Stimulated activated CD8-positive, alpha-beta memory T cell treated with anti-CD3 and anti-CD28 coated beads, Interleukin-7, amount 100 ng/mL, for 24 hours (primary cell): ENCODE results near the gene HEMK1.

Experiments used
- DNase-seq: peaks from one replicate; pipeline ENCODE4 v3.0.0-alpha.2; 2020; ENCODE audit warnings: low read depth

HEMK1 gene

DNA sequence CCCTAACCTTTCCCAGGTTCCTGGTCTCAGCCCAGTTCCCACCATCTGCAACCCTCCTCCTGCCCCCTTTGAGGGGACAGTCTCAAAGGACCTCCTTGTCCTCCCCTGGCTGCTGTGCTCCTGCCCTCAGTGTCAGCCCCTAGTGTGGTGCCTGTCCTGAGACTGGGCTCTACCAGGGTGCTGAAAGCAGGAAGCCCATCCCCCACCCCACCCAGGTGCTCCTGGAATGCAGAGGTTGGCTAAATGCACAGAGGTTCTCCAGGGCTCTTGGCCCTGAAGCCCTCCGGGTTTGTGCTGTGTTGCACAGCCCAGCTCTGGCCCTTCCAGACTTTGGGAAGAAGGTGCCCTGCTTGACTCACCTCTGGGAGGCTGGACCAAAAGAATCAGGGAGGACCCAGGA lies 23.5 kb upstream of the HEMK1 start:
- DNase-seq: no peak

DNA sequence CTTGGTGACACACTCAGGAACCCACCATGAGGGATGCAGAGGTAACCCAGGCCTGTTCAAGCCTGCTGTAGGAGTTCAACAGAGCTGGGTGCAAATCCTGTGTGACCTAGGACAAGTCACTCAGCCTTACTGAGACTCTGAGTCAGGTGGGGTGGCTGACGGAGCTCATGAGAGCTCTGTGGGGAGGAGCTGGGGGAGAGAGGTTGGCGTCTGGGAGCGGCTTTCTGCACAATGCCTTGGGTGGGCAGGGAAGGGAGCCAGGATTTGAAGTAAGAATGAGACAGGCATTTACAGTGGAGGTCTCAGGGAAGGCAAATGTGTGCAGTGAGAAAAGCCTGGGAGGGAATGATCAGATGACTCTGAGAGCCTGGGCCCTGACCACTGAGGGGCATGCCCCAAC lies 20.1 kb upstream of the HEMK1 start:
- no peak for DNase-seq

DNA sequence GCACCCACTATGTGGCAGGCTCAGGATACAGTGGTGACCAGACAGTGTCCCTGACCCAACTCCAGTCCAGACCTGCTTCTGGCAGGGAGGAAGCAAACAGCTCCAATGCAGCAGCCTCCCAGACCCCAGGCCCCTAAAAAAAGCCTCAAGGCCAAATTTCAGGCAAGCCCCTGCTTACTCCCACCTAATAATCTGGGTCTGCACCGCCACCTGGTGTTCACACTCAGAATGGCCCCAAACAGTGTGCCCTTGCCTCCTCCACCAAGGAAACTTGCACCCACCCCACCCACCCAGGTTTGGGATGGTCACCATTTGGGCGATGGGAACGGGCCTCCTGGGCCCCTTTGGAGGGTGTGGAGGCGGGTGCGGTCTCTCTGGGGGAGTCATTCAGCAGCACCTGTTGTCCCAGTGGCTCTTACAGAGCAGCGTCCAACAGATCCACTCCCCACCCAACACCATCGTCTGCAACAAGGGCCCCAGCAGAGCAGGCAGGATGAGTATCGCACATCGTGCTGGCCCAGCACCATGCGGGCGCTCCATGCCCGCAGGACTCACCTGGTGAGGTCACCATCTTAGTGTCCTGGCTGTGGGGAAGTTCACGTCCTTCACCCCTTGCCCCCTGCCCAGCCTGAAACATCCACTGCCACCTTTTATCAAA lies 19.1 kb upstream of the HEMK1 start:
- peak; percentile 56 for DNase-seq

DNA sequence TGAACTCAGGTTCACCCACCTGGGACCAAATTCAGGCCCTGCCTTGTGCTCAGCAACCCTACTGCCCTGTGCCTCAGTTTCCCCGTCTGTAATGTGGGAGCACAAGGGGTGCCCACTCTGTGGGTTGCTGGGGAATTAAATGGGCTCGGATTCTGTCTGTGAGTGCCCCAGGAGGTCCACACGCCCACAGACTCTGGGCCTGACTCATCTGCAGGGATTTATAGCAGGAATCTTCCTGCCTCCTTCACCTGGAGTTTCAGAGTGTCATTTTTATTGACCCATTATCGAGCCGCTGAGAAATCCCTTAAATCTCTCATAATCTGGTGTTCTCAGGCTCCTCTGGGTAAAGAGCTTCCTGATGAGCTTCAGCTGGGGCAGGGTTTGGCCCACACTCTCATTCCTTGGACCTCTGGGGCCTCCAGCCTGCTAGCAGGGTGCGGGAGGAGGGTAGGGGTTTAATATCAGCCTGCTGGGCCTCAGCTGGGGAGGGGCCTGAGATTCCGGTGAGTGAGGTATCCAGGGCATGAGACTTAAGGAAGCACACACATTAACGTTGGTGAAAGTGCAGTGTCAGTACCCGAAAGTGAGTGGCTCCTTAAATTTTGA lies 18.2 kb upstream of the HEMK1 start:
- DNase-seq: no peak

DNA sequence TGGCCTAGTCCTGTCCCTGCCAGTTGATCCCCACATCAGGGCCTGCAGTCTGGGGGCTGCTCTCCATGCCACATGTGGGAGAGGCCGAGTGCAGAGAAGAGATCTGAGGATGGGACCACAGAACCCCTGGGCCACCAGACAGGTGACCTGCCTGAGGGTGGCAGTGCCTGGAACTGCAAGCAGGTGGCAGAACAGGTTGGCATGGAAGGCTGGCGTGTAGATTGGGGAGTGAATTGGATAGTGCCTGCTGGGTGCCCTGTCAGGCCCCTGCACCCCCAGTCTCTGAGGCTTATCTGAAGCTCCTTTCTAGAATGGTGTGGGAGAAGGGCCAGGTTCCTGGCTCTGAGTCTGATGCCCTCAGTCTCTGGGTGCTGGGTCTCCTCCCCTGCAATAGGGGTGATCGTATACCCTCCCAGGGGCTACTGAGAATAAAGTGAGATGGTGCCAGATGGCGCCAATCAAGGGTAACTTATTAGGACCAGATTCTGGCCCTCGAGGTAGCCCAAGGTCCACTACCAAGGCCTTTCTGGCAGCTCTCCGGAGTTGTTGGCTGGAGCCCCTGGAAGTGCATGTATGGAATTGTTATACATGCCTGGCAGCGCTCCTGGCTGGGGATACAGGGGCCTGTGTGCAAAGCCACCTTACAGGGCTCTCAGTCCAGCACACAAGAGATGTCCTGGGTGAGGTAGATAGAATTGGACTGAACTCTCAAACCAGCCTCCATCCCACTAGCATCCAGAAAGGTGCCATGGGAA lies 17.5 kb upstream of the HEMK1 start:
- no peak for DNase-seq

DNA sequence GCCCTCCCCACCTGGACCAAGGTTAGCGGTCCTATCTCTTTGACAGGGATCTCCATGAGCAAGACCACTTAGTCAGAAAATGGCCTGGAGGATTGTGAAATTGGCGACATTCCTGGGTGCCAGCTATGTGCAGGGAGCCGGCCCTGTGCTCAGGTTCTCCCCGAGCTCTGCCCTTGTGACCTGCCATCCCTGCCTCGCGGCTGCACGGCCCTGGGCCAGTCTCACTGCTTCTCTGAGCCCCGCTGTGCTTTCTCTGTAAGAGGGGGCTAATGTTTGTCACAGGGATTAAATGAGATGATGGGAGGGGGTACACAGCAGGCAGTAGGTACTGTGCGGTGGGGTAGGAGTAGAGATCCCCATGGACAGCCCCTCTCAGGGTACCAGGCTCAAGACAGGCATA lies 16.7 kb upstream of the HEMK1 start:
- DNase-seq: no peak

DNA sequence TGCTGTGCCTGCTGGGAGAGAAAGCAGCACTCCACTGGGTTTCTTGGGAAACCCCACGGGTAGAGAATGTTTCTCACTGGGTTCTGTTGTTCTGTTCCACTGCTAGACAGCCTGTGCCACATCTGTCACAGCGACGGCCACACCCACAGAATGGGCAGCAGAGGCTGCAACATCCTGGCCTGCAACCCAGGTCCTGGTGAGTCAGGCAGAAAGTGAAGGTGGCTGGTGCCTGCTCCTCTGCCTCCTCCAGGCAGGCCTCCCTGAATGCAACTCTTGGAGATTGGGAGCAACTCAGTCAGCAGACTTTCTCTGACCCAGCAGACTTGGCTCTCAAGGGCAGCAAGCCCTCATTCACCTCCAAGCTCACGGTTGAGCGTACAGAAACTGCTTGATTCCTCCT lies 14.8 kb upstream of the HEMK1 start:
- no peak for DNase-seq

DNA sequence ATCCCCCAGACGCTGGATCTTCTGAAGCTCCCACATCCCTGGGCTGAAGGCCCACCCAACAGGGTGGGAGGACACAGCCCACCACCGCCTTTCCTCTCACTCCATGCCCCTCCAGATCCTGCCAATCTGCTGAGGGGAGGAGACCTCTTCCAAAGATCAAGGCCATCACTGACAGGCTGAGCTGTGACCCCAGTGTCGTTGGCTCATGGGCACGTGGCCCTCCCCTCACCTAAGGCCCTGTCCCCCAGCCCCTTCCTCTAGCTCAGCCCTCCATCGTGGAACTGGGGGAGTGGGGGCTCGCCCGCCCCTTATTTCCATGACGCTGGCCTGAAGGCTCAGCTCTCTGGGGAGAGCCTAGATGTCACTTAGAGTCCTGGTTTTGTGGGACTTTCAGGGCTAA lies 12.2 kb upstream of the HEMK1 start:
- DNase-seq: no peak

DNA sequence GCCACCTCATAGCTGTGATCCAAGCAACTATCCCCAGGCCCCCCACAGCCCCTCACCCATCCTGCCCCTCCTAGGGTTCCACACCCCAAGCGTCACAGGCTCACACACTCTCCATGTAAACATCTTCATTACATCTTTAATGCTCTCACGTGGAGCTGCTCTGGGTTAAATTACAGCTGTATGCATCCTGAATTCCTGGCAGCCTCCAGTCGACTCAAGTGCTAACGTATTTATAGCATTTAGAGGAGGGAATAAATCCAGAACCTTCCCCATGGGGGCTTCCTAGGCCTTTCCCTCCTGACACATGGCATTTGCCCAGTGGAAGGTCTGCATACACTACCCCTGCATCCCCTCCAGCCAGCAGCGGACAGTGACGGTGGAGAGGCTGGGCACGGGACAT lies 11.4 kb upstream of the HEMK1 start:
- DNase-seq: no peak

DNA sequence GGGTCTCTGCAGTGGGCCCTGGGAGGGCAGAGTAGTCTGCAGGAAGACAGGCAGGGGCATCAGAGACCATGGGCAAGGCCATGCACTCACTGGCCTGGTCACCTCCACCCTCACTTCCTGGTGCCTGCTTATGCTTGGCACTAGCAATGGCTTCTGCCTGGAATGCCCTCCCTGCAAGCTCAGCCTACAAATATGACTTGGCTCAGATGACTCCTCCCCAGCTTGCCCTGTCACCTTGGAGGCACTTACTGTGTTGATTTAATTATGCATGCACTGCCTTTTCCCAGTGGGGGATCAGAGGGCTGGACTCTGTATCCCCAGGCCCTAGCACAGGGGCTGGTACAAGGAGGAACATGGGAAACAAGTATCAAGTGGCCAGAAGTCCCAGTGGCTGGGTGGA lies 9.6 kb upstream of the HEMK1 start:
- no peak for DNase-seq

DNA sequence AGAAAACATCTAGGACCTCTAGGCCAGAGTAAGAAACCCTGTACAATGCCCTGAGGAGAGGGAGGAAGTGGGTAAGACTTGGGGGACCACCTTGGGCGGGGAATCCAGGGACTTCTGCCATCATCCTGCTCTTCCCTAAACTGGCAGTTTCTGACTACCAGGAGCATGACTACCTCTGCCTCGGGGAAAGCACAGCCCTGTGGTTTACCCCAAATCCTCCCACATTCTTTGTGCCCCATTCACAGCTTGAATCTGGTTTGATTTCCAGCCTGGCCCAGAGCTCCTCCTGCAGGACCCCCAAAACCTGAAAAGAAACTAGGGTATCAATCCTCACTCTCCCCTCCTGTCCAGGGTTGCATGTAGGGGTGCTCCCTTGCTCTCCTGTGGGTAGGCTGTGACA lies 6.5 kb upstream of the HEMK1 start:
- no peak for DNase-seq

DNA sequence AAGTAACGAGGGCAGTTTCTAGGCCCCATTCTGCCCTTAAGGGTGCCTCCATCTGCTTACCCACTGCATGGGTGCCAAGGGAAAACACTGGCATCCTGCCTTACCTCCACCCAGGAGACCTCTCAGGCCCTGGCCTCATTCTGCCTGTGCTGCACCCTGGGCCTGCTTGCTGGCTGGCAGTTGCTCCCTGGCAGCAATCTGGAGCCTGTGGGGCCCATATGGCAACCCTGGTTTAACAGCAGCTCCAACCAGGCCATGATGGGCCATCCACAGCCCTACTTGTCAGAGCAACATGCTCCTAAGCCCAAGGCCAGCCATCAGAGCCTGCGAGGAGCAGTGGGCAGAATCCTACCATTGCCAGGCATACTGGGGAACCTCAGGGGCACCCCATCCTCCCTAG lies 5.5 kb upstream of the HEMK1 start:
- DNase-seq: no peak

DNA sequence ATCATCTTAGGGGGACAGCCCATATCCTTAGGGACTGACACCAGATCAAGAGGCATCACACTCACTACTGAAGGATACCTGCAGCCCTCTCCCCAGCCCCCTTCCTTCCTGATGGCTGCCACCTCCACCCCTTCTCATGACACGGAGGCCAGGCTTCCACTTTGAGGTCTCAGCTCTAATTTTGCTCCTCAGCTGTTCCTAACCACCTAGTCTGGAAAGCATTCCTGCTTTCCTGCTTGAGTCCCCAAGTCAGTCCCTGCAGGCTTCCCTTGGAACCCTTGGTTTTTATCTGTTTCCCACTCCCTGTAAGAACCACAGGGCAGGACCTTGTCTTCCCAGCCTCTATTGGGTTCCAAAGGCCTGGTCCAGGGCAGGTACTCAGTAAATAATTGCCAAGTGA lies 5.0 kb upstream of the HEMK1 start:
- no peak for DNase-seq

DNA sequence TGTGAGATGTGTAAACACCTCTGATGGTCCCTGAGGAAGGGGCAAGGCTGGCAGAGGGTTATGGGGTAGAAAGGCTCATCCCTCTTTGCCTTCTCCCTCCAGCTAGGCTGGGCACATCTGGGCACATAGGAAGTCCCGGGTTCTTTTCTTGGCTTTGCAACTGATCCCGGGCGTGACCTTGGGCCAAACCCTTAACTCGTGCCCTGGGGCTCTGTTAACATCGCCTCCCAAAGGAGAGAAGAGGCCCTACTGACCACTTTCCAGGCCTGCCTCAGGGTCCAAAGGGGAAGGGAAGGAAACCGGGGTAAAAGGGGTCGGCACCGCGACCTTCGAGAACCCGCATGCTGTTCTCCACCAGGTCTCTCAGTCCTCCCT lies 2.3 kb upstream of the HEMK1 start:
- no peak for DNase-seq

DNA sequence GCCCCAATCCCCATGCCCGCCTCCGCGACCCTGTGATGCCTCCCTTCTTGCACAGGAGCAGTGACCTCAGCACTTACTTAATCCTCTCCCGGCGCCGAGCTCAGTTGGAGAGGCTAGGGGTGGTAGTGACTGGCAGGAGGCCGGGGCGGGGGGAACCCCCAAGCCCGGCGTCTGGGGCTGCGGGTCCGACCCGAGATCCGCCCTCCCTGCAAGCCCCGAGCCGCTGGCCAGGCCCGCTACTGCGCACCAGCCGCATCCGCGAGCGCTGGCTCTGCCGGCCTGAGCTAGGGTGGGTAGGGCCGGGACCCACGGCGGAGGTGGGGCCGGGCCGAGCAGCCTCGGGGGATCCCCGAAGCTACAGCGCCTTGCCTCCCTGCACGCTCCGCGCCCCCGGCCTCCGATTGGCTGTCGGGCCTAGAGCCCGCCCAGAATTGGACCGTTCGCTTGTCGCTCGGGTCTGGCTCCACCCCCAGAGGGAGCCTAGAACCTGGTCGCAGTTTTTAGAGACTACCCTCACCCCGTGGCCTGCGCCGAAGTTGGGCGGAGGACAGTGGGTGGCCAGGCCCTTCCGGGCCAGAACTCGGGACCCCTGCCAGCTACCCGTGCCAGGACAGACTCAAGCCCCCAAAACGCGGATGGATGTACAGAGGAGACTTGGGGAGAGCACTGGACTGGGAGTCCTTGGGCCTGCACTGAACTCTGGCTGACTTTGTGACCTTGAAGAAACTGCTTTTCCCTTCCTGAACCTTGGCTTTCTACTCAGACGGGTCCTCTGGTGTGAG lies 1.7 kb upstream of the HEMK1 start, which contains the start of gene C3orf18:
Gene C3orf18, minus strand, starts transcription at position 362 of the 782 bp plus-strand sequence. CDS start 2,048 bp downstream, outside the sequence.
- peak; percentile 85 for DNase-seq

DNA sequence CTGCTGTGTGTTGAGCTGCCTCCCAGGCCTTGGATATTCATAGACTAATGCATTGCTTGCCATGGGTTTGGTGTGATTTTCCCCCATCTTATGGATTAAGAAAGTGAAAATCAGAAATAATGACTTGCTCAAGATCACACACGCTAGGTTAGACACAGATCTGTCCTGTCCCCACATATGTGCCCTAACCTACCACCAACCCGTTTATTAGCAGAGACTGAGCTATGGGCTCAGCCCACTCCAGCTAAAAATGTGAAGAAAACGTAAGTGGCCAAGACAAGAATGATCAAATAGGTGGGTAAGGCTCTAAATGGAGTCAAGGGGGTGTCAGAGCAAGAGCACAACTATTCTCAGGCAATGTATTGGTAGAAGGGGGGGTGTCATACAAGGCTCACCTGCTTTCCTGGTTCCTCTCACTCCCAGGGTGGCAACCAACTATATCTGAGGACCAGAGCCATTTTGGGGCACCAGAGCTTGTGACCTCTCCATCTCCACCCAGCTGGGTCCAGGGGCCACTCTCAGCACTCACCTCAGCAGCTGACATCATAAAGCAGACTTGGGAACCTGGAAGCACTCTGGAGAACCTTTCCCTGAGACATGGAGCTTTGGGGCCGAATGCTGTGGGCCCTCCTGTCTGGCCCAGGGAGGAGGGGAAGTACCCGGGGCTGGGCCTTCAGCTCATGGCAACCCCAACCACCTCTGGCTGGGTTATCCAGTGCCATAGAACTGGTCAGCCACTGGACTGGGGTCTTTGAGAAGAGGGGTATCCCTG lies 1.4 kb downstream of the HEMK1 start:
- DNase-seq: no peak

DNA sequence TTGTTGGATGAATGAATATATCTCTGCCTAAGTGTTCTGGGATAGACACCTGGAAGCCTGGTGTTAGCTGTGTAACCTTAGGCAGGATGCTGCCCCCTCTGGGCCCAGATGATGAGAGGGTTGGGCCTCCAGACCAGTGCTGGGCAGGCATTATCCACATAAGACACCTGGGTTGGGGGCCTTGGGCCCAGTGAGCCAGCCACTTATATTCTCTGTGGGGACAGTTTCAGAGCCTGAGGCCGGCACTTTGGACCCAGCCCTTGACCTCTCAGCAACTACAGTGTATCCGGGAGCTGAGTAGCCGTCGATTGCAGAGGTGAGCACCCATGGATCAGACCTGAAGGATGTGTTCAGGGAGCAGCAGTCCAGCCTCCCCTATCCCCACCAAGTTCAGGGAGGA lies 2.2 kb downstream of the HEMK1 start:
- no peak for DNase-seq

DNA sequence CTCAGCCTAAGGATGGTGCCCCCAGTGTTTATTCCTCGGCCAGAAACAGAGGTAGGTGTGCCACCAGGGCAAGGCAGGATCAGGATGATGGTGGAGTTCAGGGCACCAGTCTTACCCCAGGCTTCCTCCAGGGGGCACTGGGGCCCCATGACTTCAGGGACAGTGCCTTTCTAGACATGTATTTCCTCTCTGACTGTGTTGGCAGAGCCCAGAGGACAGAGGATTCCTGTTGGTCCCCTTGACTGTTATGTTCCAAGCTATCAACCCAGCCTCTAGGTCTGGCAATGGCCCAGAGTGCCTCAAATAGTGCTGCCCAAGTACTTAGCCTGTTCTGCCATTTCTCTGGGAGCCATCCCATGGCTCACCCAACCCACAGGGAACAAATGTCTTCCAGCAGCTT lies 2.8 kb downstream of the HEMK1 start:
- DNase-seq: peak; percentile 59

DNA sequence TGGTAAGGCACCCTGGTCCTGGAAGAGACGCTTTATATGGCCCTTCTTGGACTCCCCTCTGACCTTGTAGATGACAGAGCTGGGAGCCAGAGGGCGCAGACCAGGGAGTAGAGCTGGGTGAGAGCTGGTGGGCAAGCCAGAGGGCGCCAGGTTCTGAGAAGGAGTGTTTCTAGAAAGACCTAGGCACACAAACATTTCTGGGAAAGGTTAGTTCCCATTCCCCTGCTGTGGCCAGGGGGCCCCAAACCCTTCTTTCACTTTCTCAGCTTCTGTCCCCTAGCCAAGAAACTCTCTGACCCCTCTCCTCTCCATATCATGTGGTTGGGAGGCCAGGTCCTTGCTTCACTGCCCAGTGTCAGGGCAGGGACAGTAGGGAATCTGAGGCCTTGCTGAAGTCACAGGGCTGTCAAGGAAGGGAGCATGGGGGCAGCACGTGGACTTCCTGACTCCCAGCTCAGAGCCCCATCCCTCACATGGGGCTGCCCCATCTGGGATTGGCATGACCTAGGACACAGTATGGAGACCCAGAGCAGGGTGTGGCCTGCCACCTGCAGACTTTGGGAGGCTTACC lies 3.6 kb downstream of the HEMK1 start:
- DNase-seq: no peak

DNA sequence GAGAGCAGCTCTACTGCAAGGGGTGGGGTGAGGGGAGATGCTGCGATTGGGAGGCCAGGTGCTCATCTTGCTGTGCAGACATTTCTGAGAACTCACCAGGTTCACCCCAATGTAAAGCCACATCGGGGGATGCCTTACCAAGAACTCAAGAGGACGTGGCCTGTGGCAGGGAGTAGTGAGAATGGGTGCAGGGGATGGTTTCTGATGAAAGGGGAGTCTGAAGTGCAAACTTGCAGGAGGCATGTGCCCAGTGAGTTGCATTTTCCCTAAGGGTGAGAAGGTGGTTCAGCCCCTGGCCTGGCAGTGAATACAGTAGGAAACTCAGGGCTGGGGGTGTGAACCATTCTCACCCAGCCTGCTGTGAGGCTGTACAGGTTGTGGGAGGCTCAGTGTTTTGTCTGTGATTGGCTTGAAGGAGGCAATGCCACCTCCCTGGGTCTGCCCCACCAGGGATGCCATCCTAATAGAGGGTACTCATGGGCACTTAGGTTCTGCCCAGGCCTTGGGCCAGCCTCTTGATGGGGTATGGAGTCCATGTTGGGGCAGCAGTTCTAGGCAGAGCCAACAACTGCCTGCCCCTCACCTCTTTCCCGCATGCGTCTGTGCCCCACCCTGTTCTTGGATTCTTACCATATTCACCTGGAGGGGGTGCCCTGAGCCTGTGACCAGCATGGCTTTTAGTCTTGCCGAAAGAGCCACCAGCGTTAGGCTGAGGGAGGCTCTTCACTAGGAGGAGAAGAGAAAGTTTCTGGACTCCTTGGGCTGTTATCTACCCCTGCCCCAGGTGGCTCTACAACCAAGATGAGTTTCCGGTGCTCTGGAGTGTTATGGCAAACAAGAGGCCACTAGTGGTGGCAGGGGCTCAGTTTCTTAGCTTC lies 4.5 kb downstream of the HEMK1 start:
- peak; percentile 54 for DNase-seq

DNA sequence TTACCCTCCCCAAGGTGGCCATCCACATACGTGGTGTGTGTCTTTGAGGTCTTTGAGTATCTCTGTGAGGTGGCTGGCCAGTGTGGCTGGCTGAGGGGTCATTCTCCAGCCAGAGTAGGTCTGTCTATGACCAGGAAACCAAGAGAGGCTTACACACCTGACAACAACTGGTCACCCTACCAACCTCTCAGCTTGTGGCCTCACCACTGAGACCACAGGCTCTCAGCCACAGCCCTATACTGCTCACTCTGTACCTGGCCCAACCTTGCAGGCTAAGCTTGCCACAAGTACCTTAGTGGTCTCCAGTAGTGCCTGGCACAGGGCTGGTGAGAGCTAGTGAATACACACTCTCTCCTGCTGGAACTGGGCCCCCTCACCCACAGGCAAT lies 5.1 kb downstream of the HEMK1 start:
- no peak for DNase-seq
